ENCODE measurements around the gene ARMH4. TPM values are rescaled to one million over a fixed set of nuclear protein-coding genes. Genes with fewer than 3 reads are reported as not detected.

ARMH4 gene
- total RNA-seq, 4 donors from 2014 or later, result 5.0 to 8.0 (median 5.8) TPM

DNA sequence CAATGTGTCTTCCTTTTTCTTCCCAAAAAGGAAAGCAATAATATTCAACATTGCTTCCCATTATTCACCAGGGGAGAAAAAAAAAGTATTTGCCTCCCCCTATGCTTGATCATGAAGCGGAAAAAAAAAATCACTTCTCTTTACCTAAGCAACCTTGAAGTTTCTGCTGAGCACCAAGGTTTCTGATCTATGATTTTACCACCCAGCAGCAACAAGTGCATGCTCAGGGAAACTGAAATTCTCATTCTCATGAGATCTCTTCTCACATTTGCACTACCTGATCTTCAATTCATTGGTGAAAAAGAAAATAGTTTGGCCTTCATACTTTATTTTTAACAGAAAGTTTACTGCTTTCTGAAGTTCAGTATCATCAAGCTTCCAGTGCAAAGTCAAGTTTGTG, 125.8 kb downstream of the ARMH4 start:
- no peaks in the 10 kb centered on the region for H3K27me3 ChIP-seq

DNA sequence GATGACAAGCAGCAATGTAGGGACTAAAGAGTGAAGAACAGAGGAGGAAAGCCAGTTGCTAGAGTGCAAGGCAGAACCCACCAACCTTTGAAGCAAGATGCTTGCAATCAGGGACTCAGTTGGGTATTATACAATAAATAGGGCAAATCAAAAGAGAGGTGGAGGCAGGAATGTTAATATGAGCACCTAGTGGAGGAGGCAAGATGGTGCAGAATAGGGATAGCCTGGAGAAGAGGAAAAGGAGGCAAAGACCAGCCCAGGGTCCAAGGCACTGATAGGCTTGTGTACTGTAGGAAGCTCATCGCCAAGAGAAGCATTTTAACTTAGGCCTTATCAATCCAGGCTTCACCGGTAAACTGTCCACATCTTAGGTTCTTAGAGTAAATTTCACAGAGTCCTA, 137.2 kb downstream of the ARMH4 start:
- Histone ChIP-seq H3K27me3 (no peaks in the 10 kb centered on the region), H3K4me3 (no peak overlapping the region), H3K9me3 (no peaks in the 10 kb centered on the region), H3K4me1 (no peaks in the 10 kb centered on the region), H3K27ac (replicated peaks in 1 of 4) (no peak overlapping the region), H3K36me3 (no peaks in the 10 kb centered on the region)
- no peak for DNase-seq (ENCODE audit: extremely low spot score)
- TF ChIP-seq POLR2AphosphoS5 (IDR thresholded peaks at IDR 0.05), result no peak
- TF ChIP-seq EP300 (IDR thresholded peaks at IDR 0.05), result no peak
- no peak for TF ChIP-seq CTCF (IDR thresholded peaks at IDR 0.05)
- TF ChIP-seq POLR2A (IDR thresholded peaks at IDR 0.05; ENCODE audit: low read depth), result no peak
- WGBS, result 89% methylated on average over 2 of the region's 2 CpGs
- intact Hi-C loops (cut with DNase I), result no loop called here

More for the DNA sequence above, 125.8 kb downstream of the ARMH4 start:
- Histone ChIP-seq H3K27ac (replicated peaks in 1 of 4) (no peak overlapping the region), H3K36me3 (no peaks in the 10 kb centered on the region), H3K4me3 (no peak overlapping the region), H3K9me3 (no peaks in the 10 kb centered on the region), H3K4me1 (no peaks in the 10 kb centered on the region)
- TF ChIP-seq CTCF (IDR thresholded peaks at IDR 0.05) (no peak), POLR2A (IDR thresholded peaks at IDR 0.05; ENCODE audit: low read depth) (no peak), EP300 (IDR thresholded peaks at IDR 0.05) (no peak), POLR2AphosphoS5 (IDR thresholded peaks at IDR 0.05) (no peak)
- intact Hi-C loops (cut with DNase I), result no loop called here
- no peak for DNase-seq (ENCODE audit: extremely low spot score)
- 91% methylated on average over 1 of the region's 1 CpG for WGBS

DNA sequence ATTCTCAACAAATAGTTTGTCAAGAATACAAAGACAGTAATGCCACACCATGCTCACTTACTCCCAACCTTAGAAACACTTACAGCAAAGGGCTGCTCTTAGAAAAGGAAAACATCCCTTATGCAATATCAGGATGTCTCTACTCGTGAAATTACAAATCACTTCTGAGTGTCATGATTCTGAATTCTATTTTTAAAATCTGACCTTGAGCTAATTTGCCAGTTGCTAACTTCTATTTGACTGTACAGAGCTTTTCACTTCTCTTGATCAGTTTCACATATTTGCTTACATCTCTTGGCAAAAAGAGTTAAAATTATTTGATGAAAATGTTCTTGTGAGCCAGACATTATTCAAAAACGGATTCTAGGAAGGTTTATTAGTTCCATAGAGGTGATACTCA, 149.4 kb downstream of the ARMH4 start:
- no peak for TF ChIP-seq CTCF (IDR thresholded peaks at IDR 0.05)
- TF ChIP-seq POLR2AphosphoS5 (IDR thresholded peaks at IDR 0.05), result no peak
- no peak for TF ChIP-seq EP300 (IDR thresholded peaks at IDR 0.05)
- no peak for TF ChIP-seq POLR2A (IDR thresholded peaks at IDR 0.05; ENCODE audit: low read depth)
- no peaks in the 10 kb centered on the region for H3K9me3 ChIP-seq
- no peak overlapping the region for H3K4me3 ChIP-seq
- peaks cover 0 to 11% (median 0%) of the 10 kb centered on the region in 4 donors for H3K36me3 ChIP-seq
- intact Hi-C loops (cut with DNase I), result no loop called here
- no peaks in the 10 kb centered on the region for H3K27me3 ChIP-seq
- no peak for DNase-seq (ENCODE audit: extremely low spot score)
- no peak overlapping the region for H3K27ac ChIP-seq (replicated peaks in 1 of 4)
- WGBS, result 74% methylated on average over 2 of the region's 2 CpGs
- H3K4me1 ChIP-seq, result no peaks in the 10 kb centered on the region

- H3K4me3 ChIP-seq, result no peak overlapping the region
- H3K27ac ChIP-seq (replicated peaks in 1 of 4), result no peak overlapping the region
These were observed 152.0 kb downstream of the ARMH4 start for GRCh38 chr14:57999979-58000378.

More at GRCh38 chr14:57999979-58000378, 152.0 kb downstream of the ARMH4 start:
- Histone ChIP-seq H3K4me1 (no peaks in the 10 kb centered on the region), H3K9me3 (no peaks in the 10 kb centered on the region), H3K27me3 (no peaks in the 10 kb centered on the region), H3K36me3 (peaks cover 0 to 9% (median 0%) of the 10 kb centered on the region in 4 donors)
- TF ChIP-seq POLR2AphosphoS5 (IDR thresholded peaks at IDR 0.05) (no peak), POLR2A (IDR thresholded peaks at IDR 0.05; ENCODE audit: low read depth) (no peak), EP300 (IDR thresholded peaks at IDR 0.05) (no peak), CTCF (IDR thresholded peaks at IDR 0.05) (no peak)
- DNase-seq (ENCODE audit: extremely low spot score), result no peak
- intact Hi-C loops (cut with DNase I), result no loop called here
- 97% methylated on average over 1 of the region's 1 CpG for WGBS

All from esophagus muscularis mucosa (tissue), 4 donors.